GM21737 (cell line): ENCODE data around the gene KCNAB1.
A peak's percentile ranks its signal among the peaks of the same experiment; 100 is the strongest.

Source experiments
- ATAC-seq: cut with Tn5 transposase; IDR thresholded peaks from one replicate; pipeline ENCODE4 v1.9.1; 2021; ENCODE audit warnings: mild to moderate bottlenecking, moderate library complexity; ENCODE audit not compliant: unreplicated experiment

The KCNAB1 gene

DNA sequence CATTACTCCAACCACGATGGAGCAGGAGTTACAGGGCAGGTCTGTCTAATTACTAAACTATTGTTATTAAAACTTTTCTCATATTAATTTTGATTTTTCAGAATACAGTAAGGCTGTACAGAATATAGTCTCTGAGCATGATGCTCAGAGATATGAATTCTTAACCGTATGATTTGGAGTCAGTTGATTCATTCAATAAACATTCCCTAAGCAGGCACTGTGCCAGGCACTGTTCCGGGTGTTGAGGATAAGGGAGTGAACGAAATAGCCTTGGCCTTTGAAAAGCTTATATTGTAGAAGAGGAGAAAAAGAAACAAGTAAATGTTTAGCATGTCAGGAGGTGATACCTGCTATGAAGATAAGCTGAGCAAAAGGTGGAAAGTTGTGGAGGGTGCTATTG lies 187.3 kb downstream of the KCNAB1 start:
- no peak for ATAC-seq

DNA sequence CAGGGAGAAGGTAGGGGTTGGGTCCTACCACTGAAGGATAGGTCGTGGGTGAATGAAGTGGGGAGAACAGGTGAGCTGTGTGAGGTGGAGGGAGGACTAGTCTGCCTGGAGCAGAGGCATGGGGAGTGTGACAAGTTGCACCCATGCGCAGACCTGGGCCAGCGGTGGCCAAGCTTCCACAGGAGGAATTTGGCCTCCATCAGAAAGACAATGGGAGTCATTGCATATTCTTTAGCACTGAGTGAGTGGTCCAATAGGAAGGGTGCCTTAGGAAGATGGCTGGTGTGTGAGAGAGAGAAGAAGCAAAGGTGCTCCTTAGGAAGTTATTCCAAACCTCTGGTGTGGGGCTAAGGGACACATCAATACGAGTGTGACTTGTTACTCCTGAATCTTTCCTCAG lies 191.1 kb downstream of the KCNAB1 start:
- no peak for ATAC-seq

DNA sequence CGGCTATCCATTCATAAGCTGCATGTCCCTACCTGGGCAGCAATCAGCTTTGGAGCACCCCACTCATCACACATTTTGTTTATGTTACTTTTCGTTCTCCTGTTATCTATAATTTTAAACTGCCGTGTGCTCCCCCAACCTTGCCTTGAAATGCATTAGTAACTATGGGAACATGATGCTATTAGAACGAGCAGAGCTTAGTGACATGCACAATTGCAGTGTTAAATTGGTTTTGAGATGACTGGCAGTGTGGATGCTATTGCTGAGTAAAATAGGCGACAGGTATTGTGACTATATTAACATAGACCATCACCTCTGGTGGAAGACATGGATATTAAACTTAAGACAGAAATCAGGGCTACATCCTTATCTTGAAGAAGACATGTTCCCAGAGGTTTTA lies 191.6 kb downstream of the KCNAB1 start:
- ATAC-seq, result no peak

DNA sequence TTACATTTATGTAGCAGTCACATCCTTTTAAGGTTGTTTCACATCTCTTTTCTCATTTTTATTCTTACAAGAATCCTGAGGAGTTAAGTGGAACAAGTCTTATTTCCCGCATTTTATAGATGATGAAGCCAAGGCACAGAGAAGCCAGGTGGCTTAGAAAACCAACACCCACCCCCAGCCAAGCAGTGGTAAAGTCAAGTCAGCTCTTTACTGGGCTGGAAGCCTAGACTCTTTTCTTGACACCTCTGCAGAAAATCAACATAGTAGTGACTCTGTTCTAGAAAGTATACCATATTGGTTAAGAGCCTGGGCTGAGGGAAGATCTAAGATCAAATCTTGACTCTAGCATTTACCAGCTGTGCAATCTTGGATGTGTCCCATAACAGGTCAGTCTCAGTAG lies 195.7 kb downstream of the KCNAB1 start:
- ATAC-seq, result no peak

DNA sequence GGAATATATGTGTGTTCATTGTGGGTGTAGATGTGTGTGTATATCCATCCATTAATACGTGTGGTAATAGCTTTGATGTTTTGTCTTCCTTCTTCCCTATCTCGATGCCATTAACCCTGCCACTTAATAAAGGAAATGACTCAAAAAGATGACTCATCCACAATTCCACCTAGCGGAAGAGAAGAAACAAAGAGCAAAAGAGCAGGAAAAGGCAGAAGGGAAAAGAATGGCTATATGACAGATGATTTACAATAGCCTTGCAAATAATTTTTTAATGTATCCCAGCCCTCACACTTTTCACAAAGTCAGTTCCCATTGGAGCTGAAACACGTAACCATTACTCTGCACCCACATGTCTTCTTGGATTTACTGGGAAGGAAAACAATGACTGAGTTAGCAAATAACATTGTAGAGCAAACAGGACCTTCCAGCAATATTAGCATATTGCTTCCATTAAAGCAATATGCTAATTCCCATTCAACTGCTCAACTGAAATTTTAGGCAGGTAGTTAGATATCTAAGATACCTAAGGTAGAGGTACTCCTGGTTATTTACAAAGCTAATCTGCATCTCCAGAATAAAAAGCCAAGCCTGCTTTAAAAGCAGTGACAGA lies 197.2 kb downstream of the KCNAB1 start:
- ATAC-seq, result no peak

DNA sequence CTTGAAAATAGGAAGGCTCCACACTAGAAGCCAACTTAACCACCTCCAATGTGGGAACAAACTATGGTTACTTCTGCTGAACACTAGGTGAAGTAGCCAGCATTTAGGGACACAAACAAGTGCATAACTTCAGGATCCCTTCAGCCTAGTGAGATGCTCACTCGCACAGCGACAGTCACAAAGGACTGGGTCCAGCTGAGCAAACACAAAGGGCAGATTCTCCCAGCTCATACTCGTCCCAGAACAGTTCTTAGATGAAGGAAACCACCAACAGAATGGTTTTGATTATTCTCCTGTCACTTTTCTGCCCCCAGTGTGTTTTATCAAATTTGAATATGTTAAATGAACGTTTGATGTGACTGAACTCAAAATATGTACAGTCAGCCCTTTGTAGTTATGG lies 201.6 kb downstream of the KCNAB1 start:
- ATAC-seq, result no peak

DNA sequence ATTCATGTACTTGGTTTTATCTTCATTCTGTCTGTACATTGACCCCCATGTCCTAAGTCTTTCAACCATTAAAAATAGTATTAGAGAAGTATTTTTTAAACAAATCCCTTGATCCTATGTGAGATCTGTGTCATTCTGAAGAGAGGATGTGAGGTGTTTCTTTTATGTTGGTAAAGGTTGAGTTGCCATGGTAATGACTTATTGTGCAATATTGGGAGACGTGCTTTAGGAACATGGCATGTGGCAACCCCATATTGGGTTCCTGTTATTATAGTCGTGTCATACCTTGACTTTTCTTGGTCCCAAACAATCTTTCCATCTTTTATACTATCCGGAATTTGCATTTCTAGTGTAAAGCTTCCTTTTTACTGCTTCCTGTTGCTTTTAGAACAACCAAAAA lies 203.1 kb downstream of the KCNAB1 start:
- ATAC-seq, result no peak

DNA sequence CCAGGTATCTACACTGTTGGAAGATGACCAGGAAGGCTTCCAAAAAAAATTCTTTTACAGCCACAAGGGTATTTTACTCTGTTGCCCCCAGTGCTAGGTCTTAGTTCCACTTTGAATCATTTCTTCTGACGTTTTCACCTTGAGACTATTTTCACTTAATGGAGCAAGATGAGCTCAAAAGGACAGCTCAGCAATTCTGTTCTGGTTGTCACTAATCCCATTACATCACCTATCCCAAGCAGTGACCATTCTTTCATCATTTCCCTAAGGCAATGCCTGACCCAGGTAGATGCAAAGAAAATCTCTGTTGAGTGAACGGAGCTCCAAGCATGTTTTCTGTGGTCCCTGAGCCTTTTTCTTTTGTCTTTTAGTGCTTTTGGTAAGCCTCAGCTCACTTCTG lies 210.0 kb downstream of the KCNAB1 start:
- ATAC-seq, result no peak

DNA sequence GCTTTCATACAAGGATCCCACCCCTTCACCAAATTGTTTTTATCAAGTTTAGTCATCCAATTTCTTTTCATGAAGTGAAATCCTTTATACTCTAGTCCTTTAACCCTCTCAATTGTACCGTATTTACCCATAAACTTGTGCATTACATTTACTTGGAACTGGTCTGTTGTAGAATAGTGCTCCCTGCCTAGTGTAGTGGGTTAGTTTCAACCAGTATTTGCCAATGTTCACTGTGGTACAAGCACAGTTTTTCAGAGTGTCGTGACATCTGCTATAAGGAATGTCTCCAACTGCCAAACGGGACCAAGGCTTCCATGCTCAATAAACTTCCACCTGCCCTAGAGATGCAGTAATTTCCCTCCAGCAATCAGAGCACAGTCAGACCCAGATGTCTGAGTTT lies 211.9 kb downstream of the KCNAB1 start:
- no peak for ATAC-seq

DNA sequence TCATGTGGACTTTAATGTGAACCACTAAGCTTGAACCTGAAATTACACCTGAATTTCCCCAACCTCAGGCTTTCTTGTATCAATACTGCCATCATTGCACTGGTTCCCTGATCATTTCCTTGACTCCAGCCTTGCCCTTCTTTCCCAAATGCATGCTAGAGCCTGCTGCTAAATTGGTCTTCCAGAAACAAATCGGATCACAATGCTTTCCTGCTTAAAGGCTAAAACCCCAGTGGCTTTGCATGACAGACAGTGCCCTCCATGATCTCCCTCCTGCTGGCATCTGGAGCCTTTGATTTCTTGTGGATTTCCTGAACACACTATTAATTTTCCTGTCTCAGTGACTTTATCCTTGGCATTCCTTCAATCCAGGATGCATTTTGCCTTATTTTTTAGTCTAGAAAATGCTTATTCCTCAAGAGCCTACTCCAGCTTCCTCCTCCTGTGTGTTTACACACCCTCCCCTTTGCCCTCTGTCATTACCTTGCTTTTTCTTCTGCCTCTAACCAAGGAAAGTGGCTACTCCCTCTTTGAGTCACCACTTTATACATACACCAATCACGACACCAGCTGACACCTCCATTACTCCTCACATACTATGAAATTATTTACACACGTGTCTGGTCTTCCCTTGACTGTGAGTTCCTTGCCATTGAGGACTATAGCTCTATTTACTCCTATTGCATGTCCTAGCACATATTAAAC lies 214.6 kb downstream of the KCNAB1 start:
- no peak for ATAC-seq

DNA sequence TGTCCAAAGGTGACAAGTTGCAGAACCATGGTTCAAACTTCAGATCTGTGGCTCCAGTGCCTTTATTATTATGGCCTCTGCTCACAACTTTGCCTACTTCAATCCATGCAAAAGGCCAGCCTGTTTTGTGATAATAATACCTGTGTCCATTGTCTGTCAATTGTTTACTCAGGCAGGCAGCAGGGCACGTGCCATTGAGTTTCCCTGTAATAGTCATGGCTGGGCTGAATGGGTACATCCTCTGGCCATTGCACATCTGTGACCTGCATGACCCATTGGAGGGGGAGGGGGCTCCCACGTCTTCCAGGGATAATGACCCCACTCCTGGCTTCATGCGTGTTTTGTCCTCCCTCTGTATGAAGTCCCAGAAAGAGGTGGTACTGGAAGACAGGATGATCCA lies 219.1 kb downstream of the KCNAB1 start:
- no peak for ATAC-seq

DNA sequence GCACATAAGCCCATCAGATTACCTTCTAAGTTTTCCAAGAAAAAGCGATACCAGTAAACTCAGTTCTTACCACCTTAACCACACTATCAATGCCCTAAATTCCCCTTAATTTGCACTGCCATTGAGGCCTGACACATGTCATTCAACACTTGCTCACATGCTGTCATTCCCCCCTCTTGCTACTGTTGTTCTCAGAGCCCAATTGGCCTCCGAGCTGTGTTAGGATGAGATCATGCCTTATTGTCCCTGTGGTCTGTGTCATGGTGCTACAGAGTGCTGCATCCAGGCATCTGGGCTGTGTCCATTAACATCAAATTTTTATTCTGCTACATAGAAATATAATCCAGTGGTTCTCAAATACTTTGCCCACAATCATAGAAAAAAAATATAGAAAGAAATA lies 221.0 kb downstream of the KCNAB1 start:
- no peak for ATAC-seq

DNA sequence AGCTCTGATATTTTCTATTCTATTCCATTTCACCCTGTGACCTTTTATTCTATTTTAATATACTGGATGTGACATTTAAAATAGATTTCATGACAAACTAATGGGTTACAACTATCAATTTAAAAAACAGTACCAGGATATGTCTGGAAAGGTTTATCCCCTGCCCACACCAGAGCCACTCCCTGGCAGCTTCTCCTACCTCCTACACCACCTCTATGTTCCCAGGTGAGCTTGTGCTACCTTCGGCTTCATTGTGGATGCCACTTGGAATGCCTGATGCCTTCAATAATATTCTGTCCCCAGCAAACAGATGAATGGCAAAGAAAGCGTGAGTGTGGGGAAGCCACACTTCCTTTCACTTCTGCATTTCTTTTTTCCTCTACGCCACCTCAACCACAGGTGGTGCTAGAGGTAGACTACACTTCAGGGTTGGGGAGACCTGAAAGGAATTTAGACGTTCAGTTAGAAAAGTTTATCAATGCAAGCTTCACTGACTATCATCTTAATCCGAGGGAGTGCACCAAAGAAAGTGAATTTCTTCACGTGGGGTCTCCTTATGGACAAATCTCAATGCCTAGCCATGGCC lies 221.5 kb downstream of the KCNAB1 start:
- peak; percentile 94 for ATAC-seq

DNA sequence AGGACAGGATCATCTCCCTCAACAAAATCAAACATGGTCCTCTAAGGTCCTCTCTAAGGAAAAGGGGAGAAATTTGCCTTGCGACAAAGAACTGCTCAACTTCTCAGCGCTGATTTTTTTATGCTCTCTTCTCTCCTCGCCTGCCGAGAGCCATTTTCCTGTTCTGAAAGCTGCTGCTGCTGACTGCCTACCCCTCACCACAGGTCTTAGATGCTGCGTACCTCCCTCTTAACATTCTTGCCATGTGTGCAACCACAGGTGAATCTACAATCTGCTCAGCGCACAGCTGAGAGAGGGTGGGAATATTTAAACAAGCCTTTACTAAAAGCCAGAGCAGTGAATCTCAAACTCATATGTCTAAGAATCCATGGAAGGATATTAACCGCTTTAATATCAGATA lies 223.8 kb downstream of the KCNAB1 start:
- ATAC-seq, result no peak

DNA sequence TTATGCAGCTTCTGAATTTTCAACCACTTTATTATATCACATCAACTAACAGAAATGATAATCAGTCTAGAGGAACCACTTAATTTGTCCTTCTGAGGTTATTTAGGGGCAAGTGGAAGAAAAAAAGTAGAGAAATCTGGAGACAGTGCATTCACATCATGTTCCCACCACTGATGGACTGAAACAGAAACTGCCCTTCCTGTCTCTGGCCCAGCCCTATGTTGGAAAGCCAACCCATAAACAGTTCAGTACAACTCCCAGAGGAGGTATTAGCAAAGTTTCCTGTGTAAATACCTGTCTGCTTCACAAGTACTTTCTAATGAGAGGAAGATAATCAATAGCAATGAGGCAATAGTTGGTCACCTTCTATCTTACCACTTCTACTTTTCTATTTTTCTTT lies 228.7 kb downstream of the KCNAB1 start:
- ATAC-seq, result no peak

DNA sequence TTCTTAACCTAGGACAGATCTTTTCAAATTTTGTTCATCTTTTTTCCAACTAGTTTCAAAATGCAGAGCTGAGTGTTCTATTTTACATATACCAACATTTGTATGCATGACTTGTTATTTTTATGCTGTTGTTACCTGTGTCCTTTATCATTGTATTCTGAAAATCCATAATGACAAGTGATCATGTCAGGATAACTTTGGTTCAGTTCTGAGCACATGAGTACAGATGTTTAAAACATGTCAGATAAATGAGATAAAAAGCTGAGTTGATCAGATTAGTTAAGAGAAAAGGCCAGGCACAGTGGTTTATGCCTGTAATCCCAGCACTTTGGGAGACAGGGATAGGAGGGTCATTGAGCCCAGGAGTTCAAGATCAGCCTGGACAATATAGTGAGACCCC lies 229.6 kb downstream of the KCNAB1 start:
- no peak for ATAC-seq

DNA sequence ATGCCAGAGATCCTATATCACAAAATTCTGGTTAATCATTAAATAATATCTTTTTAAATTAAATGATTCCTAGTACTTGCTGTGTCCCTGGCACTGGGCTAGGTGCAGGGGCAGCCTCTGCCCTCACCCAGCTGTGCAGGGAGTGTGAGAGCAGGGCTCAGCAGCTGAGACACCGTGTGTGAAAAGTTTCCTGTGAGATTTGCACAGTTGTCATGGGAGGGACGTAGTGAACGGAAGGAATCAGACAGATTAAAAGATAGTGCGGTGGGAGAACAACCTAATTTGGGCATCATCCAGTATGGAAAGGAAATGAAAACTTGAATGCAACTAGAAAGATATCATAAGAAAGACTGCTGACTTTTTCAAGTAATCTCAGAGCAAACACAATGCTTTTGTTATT lies 230.4 kb downstream of the KCNAB1 start:
- ATAC-seq, result no peak

DNA sequence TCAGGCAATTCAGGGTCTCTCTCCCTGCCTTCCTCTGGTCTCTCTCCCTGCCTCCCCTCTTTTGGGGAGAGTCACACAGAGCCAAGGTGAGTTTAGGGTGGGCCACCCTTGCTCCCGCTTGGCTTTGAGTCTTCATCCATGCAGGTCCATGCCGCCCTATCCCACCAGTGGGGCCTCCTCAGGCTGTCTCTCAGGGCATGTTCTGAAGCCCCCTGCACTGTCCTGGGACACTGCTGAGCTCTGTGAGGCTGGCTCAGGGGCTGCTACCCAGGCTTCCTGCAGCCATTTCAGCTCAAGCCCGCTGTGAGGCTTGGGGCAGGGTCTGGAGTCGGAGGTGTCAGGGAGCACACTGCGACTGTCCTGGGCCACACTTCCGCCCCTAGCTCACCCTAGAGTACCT lies 231.4 kb downstream of the KCNAB1 start:
- no peak for ATAC-seq

DNA sequence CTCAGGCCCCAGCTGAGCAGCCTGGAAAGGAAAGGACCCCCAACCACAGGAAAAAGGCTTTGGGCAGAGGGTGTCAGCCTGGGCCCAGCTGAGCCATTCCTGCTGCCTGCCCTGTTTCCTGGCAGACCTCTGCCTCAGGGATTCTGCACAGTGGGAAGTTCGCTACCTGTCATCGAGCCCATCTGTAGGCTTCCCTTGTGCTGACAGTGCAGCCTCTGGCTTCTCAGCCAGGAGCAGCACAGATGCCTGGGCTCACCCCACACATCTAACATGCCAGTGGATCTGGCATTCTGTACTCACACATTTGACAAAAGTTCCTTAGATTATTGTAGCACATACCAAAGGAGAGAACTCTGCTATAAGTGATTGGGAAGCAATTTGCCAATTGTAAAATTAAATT lies 232.3 kb downstream of the KCNAB1 start:
- ATAC-seq, result no peak

DNA sequence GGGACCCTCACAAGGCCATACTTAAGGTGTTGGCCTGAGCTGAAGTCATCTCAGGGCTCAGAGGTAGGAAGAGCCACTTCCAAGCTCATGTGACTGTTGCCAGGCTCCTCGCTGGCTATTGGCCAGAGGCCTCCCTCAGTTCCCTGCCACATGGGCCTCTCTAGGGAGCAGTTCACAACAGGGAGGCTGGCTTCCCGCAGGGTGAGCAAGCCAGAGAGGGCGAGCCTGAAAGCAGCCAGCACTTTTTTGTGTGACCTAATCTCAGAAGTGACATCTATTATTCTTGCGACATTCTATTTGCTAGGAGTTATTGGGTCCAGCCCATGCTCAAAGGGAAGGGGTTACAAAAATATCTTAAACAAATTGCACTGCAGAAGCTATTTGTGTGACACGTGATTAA lies 233.2 kb downstream of the KCNAB1 start:
- ATAC-seq, result no peak

DNA sequence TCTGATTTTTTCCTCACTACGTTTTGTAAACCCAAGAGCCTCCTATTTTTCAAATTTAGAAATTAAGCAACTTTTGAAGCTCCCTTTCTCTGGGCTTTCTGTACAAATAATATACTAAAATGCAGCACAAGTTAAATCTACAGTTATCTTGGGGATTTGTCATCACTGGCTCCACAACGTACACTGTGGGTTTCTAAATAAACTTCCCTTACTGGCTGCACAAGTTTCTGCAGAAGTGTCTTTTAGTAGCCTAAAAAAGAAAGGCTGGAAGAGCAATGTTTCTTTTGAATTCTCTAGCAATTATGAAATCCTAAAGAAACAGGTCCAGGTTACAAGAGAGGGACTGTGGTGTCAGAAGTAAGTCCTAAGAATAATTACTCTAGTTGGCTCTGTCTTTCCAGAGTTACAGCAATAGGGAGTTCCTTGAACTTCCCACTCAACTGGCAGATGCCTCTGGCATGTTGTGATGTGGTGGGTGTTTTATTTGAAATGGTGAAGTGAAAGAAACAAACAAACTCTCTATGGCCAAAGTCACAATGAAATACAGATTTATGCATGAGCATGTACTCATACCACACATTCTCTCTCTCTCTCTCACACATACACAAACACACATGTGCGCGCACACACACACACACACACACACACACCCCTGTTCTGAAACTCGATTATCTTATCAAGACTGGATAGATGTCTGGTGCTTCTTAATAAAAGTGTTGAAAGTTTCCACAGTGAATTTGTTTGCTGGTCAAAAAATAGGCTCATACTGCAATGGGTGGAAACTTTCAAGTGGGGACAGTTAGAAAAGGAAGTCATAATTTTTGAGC lies 236.4 kb downstream of the KCNAB1 start:
- ATAC-seq, result no peak

DNA sequence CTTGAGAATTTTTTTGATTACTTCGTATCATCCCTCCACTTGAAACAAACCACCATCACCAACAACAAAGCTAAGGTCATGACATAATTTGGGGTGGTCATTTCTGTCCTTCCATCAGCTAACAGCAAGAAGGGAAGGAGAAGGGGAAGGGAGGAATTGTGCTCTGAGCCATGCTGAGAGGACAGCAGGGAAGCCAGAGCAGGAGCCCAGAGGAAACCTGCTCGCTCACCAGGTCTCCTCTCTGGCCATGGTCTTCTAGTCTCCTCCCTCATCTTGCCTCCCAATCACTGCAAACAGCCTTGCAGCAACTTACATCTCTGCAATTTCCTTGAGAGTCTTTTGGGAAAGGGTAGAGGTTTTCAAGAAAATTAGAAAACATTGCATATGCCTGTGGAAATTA lies 237.9 kb downstream of the KCNAB1 start:
- no peak for ATAC-seq
